Uterus (tissue), 2 donors: Measurements from ENCODE around the gene PPARG.

Experiments used
- POLR2A ChIP-seq, 2 donors: fragments of 450-650 bp; IDR thresholded peaks; one replicate each; pipeline ENCODE4 v1.6.1; 2016; ENCODE audit warnings: antibody characterized with exemption in 2 of 2, mild to moderate bottlenecking in 1 of 2, moderate library complexity in 1 of 2
- TF ChIP-seq, protein P1 (sequence below), 4 experiments: fragments of 200-600 bp in 2 of 4; fragments of 450-650 bp in 2 of 4; sonication (generic) in 2 of 4; IDR thresholded peaks; one replicate each; pipeline ENCODE4 v1.5.1; 2016 to 2019; ENCODE audit warnings: antibody characterized with exemption in 4 of 4, mild to moderate bottlenecking in 2 of 4, moderate library complexity in 1 of 4

DNA sequence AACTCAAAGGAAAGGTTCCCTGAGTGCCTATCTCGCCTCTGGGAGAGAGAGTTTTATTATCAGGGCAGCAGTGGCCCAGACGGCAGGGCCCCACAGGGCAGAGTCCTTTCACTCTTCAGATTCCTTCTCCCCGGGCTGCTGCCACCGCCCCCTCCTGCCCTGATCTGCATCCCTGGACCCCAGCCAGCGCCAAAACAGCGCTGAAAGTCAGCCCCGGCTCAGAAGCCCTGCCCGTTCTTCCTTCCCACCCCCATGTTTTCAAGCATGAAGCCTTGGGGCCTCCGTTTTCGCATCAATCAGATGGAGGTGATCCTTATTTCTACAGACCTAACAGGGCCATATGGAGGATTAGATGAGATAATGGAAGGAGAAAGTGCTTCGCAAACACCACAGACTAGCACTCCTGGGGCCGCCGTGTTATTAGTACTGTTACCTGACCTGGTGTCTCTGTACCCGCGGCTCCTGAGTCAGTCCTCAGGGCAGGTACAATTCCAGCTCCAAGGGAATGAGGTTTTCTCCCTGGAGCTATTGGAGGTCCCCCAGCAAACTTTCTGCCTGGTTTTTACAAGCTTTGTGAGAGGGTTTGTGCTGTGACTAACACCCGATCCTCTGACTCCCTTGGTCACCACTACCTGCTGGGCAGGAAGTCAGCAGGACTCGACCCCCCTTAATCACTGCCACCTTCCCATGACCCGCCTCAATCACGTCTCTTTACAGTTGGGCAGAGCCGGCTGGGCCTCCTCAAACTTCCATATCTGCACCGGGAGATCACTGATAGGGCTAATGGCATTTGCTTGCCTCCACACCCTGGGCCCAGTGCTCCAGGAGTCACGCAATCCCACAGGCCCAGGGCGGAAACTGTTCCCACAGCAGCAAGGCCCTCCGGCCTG, 156.0 kb downstream of the PPARG start:
- TF ChIP-seq, protein P1, sequence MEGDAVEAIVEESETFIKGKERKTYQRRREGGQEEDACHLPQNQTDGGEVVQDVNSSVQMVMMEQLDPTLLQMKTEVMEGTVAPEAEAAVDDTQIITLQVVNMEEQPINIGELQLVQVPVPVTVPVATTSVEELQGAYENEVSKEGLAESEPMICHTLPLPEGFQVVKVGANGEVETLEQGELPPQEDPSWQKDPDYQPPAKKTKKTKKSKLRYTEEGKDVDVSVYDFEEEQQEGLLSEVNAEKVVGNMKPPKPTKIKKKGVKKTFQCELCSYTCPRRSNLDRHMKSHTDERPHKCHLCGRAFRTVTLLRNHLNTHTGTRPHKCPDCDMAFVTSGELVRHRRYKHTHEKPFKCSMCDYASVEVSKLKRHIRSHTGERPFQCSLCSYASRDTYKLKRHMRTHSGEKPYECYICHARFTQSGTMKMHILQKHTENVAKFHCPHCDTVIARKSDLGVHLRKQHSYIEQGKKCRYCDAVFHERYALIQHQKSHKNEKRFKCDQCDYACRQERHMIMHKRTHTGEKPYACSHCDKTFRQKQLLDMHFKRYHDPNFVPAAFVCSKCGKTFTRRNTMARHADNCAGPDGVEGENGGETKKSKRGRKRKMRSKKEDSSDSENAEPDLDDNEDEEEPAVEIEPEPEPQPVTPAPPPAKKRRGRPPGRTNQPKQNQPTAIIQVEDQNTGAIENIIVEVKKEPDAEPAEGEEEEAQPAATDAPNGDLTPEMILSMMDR (IDR thresholded peaks at IDR 0.05), result no peak
- no peak for TF ChIP-seq POLR2A (IDR thresholded peaks at IDR 0.05)
